Esophagus squamous epithelium (tissue), 4 donors: Measurements from ENCODE around the gene CPLX1.

ENCODE experiments used
- POLR2A ChIP-seq, 4 donors: fragments of 450-650 bp; IDR thresholded peaks; one replicate each; pipeline ENCODE4 v1.6.1; 2017; ENCODE audit warnings: antibody characterized with exemption in 4 of 4, mild to moderate bottlenecking in 4 of 4, moderate library complexity in 3 of 4
- TF ChIP-seq, protein P1 (sequence below), 6 experiments: fragments of 450-650 bp in 4 of 6; fragments of 200-600 bp in 2 of 6; sonication (generic) in 2 of 6; IDR thresholded peaks; one replicate each; pipeline ENCODE4 v1.5.1; 2016 to 2019; ENCODE audit warnings: antibody characterized with exemption in 6 of 6, mild to moderate bottlenecking in 4 of 6, moderate library complexity in 4 of 6

DNA sequence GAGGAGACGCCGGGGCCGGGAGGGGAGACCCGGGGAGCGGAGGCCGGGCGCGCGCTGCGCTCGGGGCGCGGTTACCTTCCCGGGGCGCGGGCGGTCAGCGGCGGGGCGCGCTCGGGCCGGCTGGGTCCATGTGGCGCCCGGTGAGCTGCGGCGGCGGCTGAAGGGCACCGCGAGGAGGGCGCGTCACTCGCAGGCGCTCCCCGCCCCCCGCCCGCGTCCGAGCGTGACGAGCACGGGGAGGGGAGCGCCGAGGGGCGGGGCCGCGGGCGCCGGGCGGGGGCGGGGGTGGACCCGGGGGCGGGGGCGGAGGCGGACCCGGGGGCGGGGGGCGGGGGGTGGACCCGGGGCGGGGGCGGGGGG is at the start of gene CPLX1:
- TF ChIP-seq, protein P1, sequence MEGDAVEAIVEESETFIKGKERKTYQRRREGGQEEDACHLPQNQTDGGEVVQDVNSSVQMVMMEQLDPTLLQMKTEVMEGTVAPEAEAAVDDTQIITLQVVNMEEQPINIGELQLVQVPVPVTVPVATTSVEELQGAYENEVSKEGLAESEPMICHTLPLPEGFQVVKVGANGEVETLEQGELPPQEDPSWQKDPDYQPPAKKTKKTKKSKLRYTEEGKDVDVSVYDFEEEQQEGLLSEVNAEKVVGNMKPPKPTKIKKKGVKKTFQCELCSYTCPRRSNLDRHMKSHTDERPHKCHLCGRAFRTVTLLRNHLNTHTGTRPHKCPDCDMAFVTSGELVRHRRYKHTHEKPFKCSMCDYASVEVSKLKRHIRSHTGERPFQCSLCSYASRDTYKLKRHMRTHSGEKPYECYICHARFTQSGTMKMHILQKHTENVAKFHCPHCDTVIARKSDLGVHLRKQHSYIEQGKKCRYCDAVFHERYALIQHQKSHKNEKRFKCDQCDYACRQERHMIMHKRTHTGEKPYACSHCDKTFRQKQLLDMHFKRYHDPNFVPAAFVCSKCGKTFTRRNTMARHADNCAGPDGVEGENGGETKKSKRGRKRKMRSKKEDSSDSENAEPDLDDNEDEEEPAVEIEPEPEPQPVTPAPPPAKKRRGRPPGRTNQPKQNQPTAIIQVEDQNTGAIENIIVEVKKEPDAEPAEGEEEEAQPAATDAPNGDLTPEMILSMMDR (IDR thresholded peaks at IDR 0.05), result no peak
- TF ChIP-seq POLR2A (IDR thresholded peaks at IDR 0.05), result no peak
